Prostate gland (tissue), 2 donors: ENCODE results near the gene ASB6.

Experiments
- POLR2A ChIP-seq: fragments of 450-650 bp; IDR thresholded peaks from one replicate; pipeline ENCODE4 v1.6.1; 2016; ENCODE audit warnings: antibody characterized with exemption, mild to moderate bottlenecking
- TF ChIP-seq, protein P1 (sequence below), 4 experiments: fragments of 200-600 bp in 2 of 4; fragments of 450-650 bp in 2 of 4; sonication (generic) in 2 of 4; IDR thresholded peaks; 1 replicate in 3 of 4; 2 replicates in 1 of 4; pipeline ENCODE4 v1.5.1; 2016 to 2019; ENCODE audit warnings: antibody characterized with exemption in 4 of 4, mild to moderate bottlenecking in 2 of 4, moderate library complexity in 2 of 4

DNA sequence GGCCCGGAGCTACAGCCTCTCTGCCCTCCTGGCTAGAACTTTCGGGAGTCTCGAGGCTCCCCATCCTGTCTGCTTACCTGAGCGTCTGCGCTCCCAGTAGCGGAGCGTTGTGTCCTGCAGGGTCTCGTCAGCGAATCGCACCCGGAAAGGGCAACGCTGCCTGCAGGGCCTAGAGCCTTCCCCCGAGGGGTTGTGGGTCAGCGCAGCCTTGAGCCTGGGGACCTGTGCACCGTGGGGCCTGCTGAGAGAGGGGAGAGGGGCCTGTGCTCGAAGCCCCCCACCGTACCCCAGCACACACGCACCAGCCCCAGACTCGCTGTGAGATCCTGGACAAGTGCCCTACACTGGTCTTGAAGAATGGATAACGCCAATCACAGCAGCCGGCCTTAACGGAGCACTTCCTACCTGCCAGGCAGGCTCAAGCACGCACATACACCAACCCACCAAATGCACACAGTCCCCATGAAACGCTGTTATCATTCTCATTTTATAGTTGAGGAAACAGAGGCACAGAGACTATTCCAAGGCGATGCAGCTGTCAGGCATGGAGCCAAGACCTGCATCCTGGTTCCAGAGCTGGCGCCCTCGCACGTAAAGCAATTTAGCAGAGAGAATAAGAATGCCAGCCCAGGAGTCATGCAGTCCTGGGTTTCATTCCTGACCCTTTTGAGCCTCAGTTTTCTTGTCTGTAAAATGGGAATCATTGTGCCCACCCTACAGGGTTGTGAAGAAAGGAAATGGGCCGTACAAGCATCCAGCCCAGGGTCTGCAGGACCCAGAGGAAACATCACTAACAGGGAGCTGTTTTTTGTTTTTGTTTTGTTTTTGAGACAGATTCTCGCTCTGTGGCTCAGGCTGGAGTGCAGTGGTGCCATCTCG, 26.3 kb downstream of the ASB6 start:
- TF ChIP-seq, protein P1, sequence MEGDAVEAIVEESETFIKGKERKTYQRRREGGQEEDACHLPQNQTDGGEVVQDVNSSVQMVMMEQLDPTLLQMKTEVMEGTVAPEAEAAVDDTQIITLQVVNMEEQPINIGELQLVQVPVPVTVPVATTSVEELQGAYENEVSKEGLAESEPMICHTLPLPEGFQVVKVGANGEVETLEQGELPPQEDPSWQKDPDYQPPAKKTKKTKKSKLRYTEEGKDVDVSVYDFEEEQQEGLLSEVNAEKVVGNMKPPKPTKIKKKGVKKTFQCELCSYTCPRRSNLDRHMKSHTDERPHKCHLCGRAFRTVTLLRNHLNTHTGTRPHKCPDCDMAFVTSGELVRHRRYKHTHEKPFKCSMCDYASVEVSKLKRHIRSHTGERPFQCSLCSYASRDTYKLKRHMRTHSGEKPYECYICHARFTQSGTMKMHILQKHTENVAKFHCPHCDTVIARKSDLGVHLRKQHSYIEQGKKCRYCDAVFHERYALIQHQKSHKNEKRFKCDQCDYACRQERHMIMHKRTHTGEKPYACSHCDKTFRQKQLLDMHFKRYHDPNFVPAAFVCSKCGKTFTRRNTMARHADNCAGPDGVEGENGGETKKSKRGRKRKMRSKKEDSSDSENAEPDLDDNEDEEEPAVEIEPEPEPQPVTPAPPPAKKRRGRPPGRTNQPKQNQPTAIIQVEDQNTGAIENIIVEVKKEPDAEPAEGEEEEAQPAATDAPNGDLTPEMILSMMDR (IDR thresholded peaks at IDR 0.05) = no peak
- TF ChIP-seq POLR2A = no peak
